Ascending aorta (tissue), 2 donors: ENCODE results near the gene TDRD7. TPM values are rescaled to one million over a fixed set of nuclear protein-coding genes. Genes with fewer than 3 reads are reported as not detected.
A peak's percentile ranks its signal among the peaks of the same experiment; 100 is the strongest.

Source experiments
- DNase-seq, 2 donors: peaks; one replicate each; pipeline ENCODE4 v3.0.0-alpha.2; 2019; ENCODE audit warnings: low spot score in 2 of 2
- H3K27ac ChIP-seq, 2 donors: fragments of 200-600 bp; sonication (generic); one replicate each; pipeline ENCODE4 v1.5.1; 2016 to 2017; ENCODE audit warnings: mild to moderate bottlenecking in 1 of 2
- H3K27me3 ChIP-seq: fragments of 200-600 bp; sonication (generic); one replicate; pipeline ENCODE4 v1.5.1; 2017
- H3K36me3 ChIP-seq, 2 donors: fragments of 200-600 bp; sonication (generic); one replicate each; pipeline ENCODE4 v1.5.1; 2016
- H3K4me1 ChIP-seq, 2 donors: fragments of 200-600 bp; sonication (generic); one replicate each; pipeline ENCODE4 v1.5.1; 2016 to 2017; ENCODE audit warnings: mild to moderate bottlenecking in 1 of 2
- H3K4me3 ChIP-seq, 2 donors: fragments of 200-600 bp; sonication (generic); one replicate each; pipeline ENCODE4 v1.5.1; 2016 to 2017; ENCODE audit warnings: mild to moderate bottlenecking in 1 of 2
- H3K9me3 ChIP-seq, 2 donors: fragments of 200-600 bp; sonication (generic); one replicate each; pipeline ENCODE4 v1.5.1; 2016
- intact Hi-C: fragments of 100-400 bp; cut with DNase I; formaldehyde crosslinking; loops from one replicate; pipeline ENCODE4 v1.15.1; 2023
- total RNA-seq: library from RNA; depleted of rRNA; stranded (reverse); fragments of >200 nt; gene quantifications from one replicate; pipeline ENCODE4 v1.1.0, GENCODE V29; 2016
- TF ChIP-seq, protein P1 (sequence below), 3 experiments: fragments of 200-600 bp in 2 of 3; fragments of 450-650 bp in 1 of 3; sonication (generic) in 2 of 3; IDR thresholded peaks; one replicate each; pipeline ENCODE4 v1.5.1; 2016 to 2019; ENCODE audit warnings: antibody characterized with exemption in 3 of 3, mild to moderate bottlenecking in 1 of 3, moderate library complexity in 1 of 3

TDRD7 gene, protein sequence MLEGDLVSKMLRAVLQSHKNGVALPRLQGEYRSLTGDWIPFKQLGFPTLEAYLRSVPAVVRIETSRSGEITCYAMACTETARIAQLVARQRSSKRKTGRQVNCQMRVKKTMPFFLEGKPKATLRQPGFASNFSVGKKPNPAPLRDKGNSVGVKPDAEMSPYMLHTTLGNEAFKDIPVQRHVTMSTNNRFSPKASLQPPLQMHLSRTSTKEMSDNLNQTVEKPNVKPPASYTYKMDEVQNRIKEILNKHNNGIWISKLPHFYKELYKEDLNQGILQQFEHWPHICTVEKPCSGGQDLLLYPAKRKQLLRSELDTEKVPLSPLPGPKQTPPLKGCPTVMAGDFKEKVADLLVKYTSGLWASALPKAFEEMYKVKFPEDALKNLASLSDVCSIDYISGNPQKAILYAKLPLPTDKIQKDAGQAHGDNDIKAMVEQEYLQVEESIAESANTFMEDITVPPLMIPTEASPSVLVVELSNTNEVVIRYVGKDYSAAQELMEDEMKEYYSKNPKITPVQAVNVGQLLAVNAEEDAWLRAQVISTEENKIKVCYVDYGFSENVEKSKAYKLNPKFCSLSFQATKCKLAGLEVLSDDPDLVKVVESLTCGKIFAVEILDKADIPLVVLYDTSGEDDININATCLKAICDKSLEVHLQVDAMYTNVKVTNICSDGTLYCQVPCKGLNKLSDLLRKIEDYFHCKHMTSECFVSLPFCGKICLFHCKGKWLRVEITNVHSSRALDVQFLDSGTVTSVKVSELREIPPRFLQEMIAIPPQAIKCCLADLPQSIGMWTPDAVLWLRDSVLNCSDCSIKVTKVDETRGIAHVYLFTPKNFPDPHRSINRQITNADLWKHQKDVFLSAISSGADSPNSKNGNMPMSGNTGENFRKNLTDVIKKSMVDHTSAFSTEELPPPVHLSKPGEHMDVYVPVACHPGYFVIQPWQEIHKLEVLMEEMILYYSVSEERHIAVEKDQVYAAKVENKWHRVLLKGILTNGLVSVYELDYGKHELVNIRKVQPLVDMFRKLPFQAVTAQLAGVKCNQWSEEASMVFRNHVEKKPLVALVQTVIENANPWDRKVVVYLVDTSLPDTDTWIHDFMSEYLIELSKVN
- total RNA-seq, result 3.0 TPM

- peak within 1 kb of the TSS; percentile 85 to 97 for H3K4me3 ChIP-seq
- H3K27ac ChIP-seq, result peak within 1 kb of the TSS; percentile 82
- H3K27me3 ChIP-seq, result no peaks in the 10 kb centered on the region
- intact Hi-C loops, result loop anchor here (2.0 to 5.0 kb wide), 7 partner anchors 55 to 845 kb away; partner anchors contain the start of genes ANP32B, NCBP1, TBC1D2 and TRMO
- TF ChIP-seq, protein P1, sequence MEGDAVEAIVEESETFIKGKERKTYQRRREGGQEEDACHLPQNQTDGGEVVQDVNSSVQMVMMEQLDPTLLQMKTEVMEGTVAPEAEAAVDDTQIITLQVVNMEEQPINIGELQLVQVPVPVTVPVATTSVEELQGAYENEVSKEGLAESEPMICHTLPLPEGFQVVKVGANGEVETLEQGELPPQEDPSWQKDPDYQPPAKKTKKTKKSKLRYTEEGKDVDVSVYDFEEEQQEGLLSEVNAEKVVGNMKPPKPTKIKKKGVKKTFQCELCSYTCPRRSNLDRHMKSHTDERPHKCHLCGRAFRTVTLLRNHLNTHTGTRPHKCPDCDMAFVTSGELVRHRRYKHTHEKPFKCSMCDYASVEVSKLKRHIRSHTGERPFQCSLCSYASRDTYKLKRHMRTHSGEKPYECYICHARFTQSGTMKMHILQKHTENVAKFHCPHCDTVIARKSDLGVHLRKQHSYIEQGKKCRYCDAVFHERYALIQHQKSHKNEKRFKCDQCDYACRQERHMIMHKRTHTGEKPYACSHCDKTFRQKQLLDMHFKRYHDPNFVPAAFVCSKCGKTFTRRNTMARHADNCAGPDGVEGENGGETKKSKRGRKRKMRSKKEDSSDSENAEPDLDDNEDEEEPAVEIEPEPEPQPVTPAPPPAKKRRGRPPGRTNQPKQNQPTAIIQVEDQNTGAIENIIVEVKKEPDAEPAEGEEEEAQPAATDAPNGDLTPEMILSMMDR (IDR thresholded peaks at IDR 0.05), result peak; percentile 96 to 99 (median 99)
- peak; percentile 36 to 92 for DNase-seq
- no peaks in the 10 kb centered on the region for H3K9me3 ChIP-seq
- H3K36me3 ChIP-seq, result no peaks in the 10 kb centered on the region
- H3K4me1 ChIP-seq, result peaks cover 0 to 8% of the 10 kb centered on the region in 2 donors
Measured at GRCh38 chr9:97411789-97412625, at the start of gene TDRD7. Gene TDRD7 (plus strand): TSS chr9:97412096. CDS start chr9:97428466, 16,370 bp downstream.

GRCh38 chr9:97362777-97363545 lies 48.9 kb upstream of the TDRD7 start:
- Histone ChIP-seq H3K9me3 (no peaks in the 10 kb centered on the region), H3K27me3 (no peaks in the 10 kb centered on the region), H3K4me3 (no peak overlapping the region), H3K36me3 (peaks cover 0 to 19% of the 10 kb centered on the region in 2 donors), H3K27ac (no peak overlapping the region), H3K4me1 (no peaks in the 10 kb centered on the region)
- TF ChIP-seq, protein P1 (IDR thresholded peaks at IDR 0.05), result no peak
- intact Hi-C loops, result no loop called here
- no peak for DNase-seq

DNA sequence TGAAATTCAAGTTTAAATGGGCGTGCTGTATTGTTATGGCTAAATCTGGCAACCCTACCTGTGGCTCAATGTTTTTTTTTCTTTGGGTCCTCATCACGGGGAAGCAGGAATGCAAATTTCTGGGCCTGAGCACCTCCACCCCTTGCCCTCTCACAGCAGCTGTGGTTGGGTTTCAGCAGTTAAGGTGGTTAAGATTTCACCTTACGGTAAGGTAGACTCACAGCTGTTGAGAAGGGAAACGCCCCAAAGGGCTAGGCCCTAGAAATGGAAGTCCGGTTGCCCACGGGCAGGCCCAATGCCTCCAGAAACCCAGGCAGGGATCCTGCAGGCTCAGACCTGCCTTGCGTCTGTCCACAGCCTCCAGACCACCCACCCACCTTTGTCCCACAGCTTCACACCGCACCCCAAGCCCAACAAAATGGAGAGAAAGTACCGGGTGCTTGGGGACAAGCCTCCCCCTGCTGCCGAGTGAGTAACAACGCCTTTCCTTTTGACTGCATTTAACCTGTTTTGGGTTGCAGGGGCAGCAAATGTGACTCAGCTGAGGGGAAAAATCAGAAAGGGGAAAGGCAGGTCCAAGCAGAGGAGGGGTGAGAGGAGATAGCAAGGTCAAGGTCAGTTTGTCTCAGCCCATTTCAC lies 48.1 kb upstream of the TDRD7 start:
- Histone ChIP-seq H3K4me1 (no peaks in the 10 kb centered on the region), H3K27ac (no peak overlapping the region), H3K36me3 (peaks cover 0 to 26% of the 10 kb centered on the region in 2 donors), H3K4me3 (no peak overlapping the region), H3K27me3 (no peaks in the 10 kb centered on the region), H3K9me3 (peaks cover 0 to 2% of the 10 kb centered on the region in 2 donors)
- no peak for DNase-seq
- intact Hi-C loops, result no loop called here
- TF ChIP-seq, protein P1 (IDR thresholded peaks at IDR 0.05), result no peak

DNA sequence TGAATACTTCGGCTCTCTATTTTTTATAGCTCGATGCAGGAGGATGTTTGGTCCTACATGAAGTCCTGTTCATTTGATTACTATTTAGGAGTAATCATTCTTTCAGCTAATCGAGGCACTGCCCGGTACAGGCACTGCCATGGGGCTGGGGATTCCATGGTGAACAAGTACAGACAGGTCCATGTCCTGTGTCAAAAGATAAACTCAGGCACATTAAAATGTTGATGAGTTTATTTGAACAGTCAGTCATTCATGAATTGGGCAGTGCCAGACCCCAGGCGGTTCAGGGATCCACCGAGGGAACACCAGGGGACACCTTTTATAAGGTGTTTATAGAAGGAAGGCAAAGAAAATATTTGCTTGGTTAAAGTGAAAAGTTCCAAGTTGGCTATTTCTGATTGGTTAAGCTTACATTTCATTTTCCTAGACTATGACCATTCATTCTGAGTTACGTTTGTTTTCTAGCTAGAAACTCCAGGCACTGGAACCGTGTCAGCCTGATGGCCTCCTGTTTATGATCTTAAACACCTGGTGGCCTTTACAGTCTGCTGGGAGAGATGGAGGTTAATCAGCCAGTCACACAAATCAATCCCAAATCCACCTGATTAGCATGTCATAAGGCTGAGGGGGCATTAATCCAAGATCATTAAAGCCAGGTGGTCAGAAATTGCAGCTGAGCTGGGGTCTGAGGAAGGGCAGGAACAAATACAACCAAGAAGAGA lies 47.0 kb upstream of the TDRD7 start:
- DNase-seq, result no peak
- intact Hi-C loops, result no loop called here
- no peaks in the 10 kb centered on the region for H3K4me1 ChIP-seq
- TF ChIP-seq, protein P1 (IDR thresholded peaks at IDR 0.05), result no peak
- peaks cover 3 to 24% of the 10 kb centered on the region in 2 donors for H3K36me3 ChIP-seq
- H3K27me3 ChIP-seq, result no peaks in the 10 kb centered on the region
- peaks cover 0 to 7% of the 10 kb centered on the region in 2 donors for H3K9me3 ChIP-seq
- no peak overlapping the region for H3K27ac ChIP-seq
- H3K4me3 ChIP-seq, result no peak overlapping the region
